CD4-positive, alpha-beta memory T cell (primary cell): Measurements from ENCODE around the gene TMEM204. TPM values are rescaled to one million over a fixed set of nuclear protein-coding genes. Genes with fewer than 3 reads are reported as not detected.

Experiments used
- CTCF ChIA-PET: fragments of 350-600 bp; sonication (Branson Sonifier 250); formaldehyde crosslinking; loops from one replicate; lab custom pipeline; 2021; ENCODE audit warnings: inconsistent platforms; ENCODE audit not compliant: partially characterized antibody; lab: Charles Lee
- POLR2A ChIA-PET: fragments of 350-600 bp; sonication (Branson Sonifier 250); formaldehyde crosslinking; loops from one replicate; lab custom pipeline; 2021; ENCODE audit not compliant: partially characterized antibody; lab: Charles Lee
- DNase-seq, 5 donors: peaks; one replicate each; pipeline versions ENCODE4 v3.0.0 to v3.0.0-alpha.2; 2020 to 2022; ENCODE audit warnings: mixed read lengths in 1 of 5
- H3K27ac ChIP-seq: one replicate; pipeline ENCODE4 v1.7.0; 2013; ENCODE audit warnings: low read depth, low read length
- H3K27me3 ChIP-seq: 2 replicates; pipeline ENCODE4 v1.7.0; 2013; ENCODE audit warnings: mild to moderate bottlenecking, low read length, moderate library complexity; ENCODE audit not compliant: insufficient read depth
- H3K36me3 ChIP-seq: 2 replicates; pipeline ENCODE4 v1.7.0; 2013; ENCODE audit warnings: mild to moderate bottlenecking, low read length, moderate library complexity; ENCODE audit not compliant: insufficient read depth
- H3K4me1 ChIP-seq: 2 replicates; pipeline ENCODE4 v1.7.0; 2013; ENCODE audit warnings: mild to moderate bottlenecking, low read length, moderate library complexity; ENCODE audit not compliant: insufficient read depth
- H3K4me3 ChIP-seq, 2 donors: one replicate each; pipeline ENCODE4 v1.7.0; 2013; ENCODE audit warnings: low read length in 2 of 2, mild to moderate bottlenecking in 1 of 2
- H3K9me3 ChIP-seq, 2 donors: one replicate each; pipeline ENCODE4 v1.7.0; 2013; ENCODE audit warnings: low read length in 2 of 2, control low read depth in 1 of 2; ENCODE audit not compliant: control insufficient read depth in 1 of 2
- H3K27ac Mint-ChIP-seq, 7 donors: one replicate each; pipeline ENCODE4 v1.8.0; 2020 to 2021; ENCODE audit warnings: mixed read lengths in 7 of 7, mild to moderate bottlenecking in 6 of 7, inconsistent platforms in 3 of 7, moderate library complexity in 3 of 7
- H3K27me3 Mint-ChIP-seq, 2 donors: one replicate each; pipeline ENCODE4 v1.8.0; 2020 to 2021; ENCODE audit warnings: mixed read lengths in 2 of 2
- H3K36me3 Mint-ChIP-seq, 2 donors: one replicate each; pipeline ENCODE4 v1.8.0; 2020 to 2021; ENCODE audit warnings: mixed read lengths in 2 of 2, inconsistent platforms in 1 of 2, mild to moderate bottlenecking in 1 of 2
- H3K4me1 Mint-ChIP-seq, 4 donors: one replicate each; pipeline ENCODE4 v1.8.0; 2020 to 2021; ENCODE audit warnings: mixed read lengths in 4 of 4, mild to moderate bottlenecking in 1 of 4
- H3K4me3 Mint-ChIP-seq, 8 donors: one replicate each; pipeline ENCODE4 v1.8.0; 2020 to 2021; ENCODE audit warnings: mixed read lengths in 8 of 8, mild to moderate bottlenecking in 7 of 8, moderate library complexity in 6 of 8, inconsistent platforms in 3 of 8
- H3K9me3 Mint-ChIP-seq, 8 donors: one replicate each; pipeline ENCODE4 v1.8.0; 2020 to 2021; ENCODE audit warnings: mixed read lengths in 8 of 8, mild to moderate bottlenecking in 5 of 8, inconsistent platforms in 3 of 8, moderate library complexity in 1 of 8
- intact Hi-C: fragments of 100-400 bp; cut with micrococcal nuclease; formaldehyde crosslinking; loops from one replicate; pipeline ENCODE4 v1.15.1; 2023
- polyA plus RNA-seq, 2 donors: library from polyadenylated mRNA; unstranded; fragments of 300-500 nt; fragmentation: Illumina TruSeq; gene quantifications; one replicate each; pipeline ENCODE4 v1.2.3, GENCODE V29; 2021
- total RNA-seq, 2 experiments: library from RNA; stranded (reverse); gene quantifications; one replicate each; pipeline ENCODE4 v1.2.3, GENCODE V29; 2021

Gene TMEM204
- total and polyA plus RNA-seq, 4 experiments from 2014 or later, result 95.9 to 125 (median 111) TPM

DNA sequence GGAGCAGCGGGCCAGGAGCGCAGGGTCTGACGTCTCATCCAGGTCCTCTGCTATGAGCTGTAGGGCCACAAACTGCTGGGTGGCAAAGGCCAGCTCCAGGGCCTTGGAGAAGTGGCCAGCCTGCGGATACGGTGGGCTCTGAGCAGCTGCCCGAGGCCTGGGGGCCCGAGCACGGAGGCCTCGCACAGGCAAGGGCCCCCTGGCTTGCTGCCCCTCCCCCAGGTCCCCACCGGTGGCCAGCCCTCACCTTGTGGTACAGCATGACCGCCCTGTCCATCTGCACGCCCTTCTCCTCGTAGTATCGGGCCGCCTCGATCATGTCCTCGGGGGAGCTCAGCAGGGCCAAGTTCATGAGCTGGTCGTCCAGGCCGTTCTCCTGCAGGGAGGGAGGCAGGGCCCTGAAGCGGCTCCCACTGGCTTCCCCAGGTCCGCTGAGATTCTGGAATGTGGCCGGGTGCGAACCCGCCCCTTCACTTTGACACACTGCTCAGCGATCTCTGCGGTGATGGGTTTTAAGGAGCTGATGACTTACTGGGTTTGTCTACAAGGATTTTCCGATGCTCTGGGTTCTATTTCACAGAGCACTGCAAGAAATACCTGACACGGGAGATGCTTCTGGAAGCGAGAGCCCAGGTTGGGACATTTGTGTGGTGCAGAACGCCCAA lies 9.8 kb upstream of the TMEM204 start:
- H3K36me3 ChIP-seq, result no peaks in the 10 kb centered on the region
- Mint-ChIP-seq H3K4me3 (peak overlapping the region in 1 of 8 donors; percentile 20), H3K27me3 (no peaks in the 10 kb centered on the region), H3K27ac (no peak overlapping the region), H3K36me3 (no peaks in the 10 kb centered on the region), H3K9me3 (no peaks in the 10 kb centered on the region), H3K4me1 (peaks cover 9 to 28% (median 20%) of the 10 kb centered on the region in 4 donors)
- CTCF ChIA-PET, result interaction anchor here (0.6 kb wide), 1 partner anchor 124 kb away, joined by 7 read pairs; no protein-coding TSS in a partner anchor
- intact Hi-C loops, result no loop called here
- no peak overlapping the region for H3K4me3 ChIP-seq
- no peaks in the 10 kb centered on the region for H3K9me3 ChIP-seq
- DNase-seq, result no peak
- no peaks in the 10 kb centered on the region for H3K27me3 ChIP-seq
- H3K27ac ChIP-seq, result no peak overlapping the region
- peaks cover 35% of the 10 kb centered on the region for H3K4me1 ChIP-seq
- POLR2A ChIA-PET, result interaction anchor here (0.5 to 1.3 kb wide), 3 partner anchors 10 to 94 kb away, joined by 3 to 5 read pairs (median 4); partner anchors contain the start of gene TMEM204

GRCh38 chr16:1524366-1524765 lies 9.1 kb upstream of the TMEM204 start:
- H3K36me3 Mint-ChIP-seq, result no peaks in the 10 kb centered on the region
- CTCF ChIA-PET, result interaction anchor here (0.6 kb wide), 1 partner anchor 124 kb away, joined by 7 read pairs; no protein-coding TSS in a partner anchor

DNA sequence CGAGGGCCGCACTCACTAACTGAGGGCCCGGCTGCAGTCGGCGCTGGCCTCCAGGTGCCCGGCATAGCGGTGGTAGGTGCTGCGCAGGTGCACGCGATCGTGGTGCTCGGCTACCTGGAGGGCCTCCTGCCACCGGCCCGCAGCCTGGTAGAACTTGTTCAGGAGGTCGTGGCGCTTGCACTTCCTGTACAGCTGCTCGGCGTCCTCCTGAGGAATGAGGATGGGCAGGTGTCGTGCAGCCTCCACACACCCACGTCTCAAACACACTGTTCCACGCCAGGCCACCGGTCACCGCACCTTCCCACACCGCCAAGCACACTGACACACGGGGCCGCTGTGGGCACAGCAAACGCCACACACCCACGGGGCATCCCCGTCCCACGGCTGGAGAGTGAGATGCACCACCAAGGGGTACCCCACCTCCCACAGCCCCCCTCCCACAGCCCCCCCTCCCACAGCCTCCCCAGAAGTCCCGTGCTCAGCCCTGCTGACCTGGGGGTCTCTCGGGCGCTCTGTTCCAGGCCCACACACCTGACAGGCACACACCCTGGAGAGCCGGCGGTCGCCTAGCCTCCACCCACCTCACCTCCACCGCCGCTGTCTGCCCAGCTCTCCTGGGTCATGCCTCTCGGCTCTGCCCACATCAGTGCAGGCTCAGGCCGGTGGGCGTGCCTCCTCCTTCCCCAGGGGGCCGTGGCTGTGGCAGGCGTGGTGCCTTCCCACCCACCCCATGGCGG lies 7.4 kb upstream of the TMEM204 start:
- Mint-ChIP-seq H3K27ac (peak overlapping the region; percentile 41 to 93 (median 87)), H3K4me3 (peak overlapping the region; percentile 44 to 78 (median 76)), H3K27me3 (no peaks in the 10 kb centered on the region), H3K36me3 (no peaks in the 10 kb centered on the region), H3K9me3 (no peaks in the 10 kb centered on the region), H3K4me1 (peaks cover 12 to 37% (median 27%) of the 10 kb centered on the region in 4 donors)
- DNase-seq, result peak in 3 of 5 donors; percentile 27 to 42 (median 29)
- Histone ChIP-seq H3K27ac (no peak overlapping the region), H3K27me3 (no peaks in the 10 kb centered on the region), H3K4me1 (peaks cover 35% of the 10 kb centered on the region), H3K9me3 (no peaks in the 10 kb centered on the region), H3K4me3 (no peak overlapping the region), H3K36me3 (no peaks in the 10 kb centered on the region)
- CTCF ChIA-PET, result interaction anchor here (1.1 kb wide), 1 partner anchor 11 kb away, joined by 3 read pairs; no protein-coding TSS in a partner anchor
- intact Hi-C loops, result loop anchor here (5.0 kb wide), 1 partner anchor 181 kb away; the partner anchor contains the start of gene MAPK8IP3
- POLR2A ChIA-PET, result interaction anchor here (1.0 to 3.2 kb wide), 4 partner anchors 8 to 36 kb away, joined by 3 to 30 read pairs (median 3); partner anchors contain the start of genes TELO2 and TMEM204

More at GRCh38 chr16:1524366-1524765, 9.1 kb upstream of the TMEM204 start:
- Mint-ChIP-seq H3K9me3 (no peaks in the 10 kb centered on the region), H3K4me1 (peaks cover 10 to 33% (median 21%) of the 10 kb centered on the region in 4 donors), H3K4me3 (peak overlapping the region in 1 of 8 donors; percentile 20), H3K27ac (no peak overlapping the region), H3K27me3 (no peaks in the 10 kb centered on the region)
- Histone ChIP-seq H3K27me3 (no peaks in the 10 kb centered on the region), H3K36me3 (no peaks in the 10 kb centered on the region), H3K9me3 (no peaks in the 10 kb centered on the region), H3K27ac (no peak overlapping the region), H3K4me1 (peaks cover 35% of the 10 kb centered on the region), H3K4me3 (no peak overlapping the region)
- POLR2A ChIA-PET, result interaction anchor here (1.0 to 1.3 kb wide), 3 partner anchors 9 to 19 kb away, joined by 3 to 5 read pairs (median 4); partner anchors contain the start of gene TMEM204
- no peak for DNase-seq
- intact Hi-C loops, result no loop called here

DNA sequence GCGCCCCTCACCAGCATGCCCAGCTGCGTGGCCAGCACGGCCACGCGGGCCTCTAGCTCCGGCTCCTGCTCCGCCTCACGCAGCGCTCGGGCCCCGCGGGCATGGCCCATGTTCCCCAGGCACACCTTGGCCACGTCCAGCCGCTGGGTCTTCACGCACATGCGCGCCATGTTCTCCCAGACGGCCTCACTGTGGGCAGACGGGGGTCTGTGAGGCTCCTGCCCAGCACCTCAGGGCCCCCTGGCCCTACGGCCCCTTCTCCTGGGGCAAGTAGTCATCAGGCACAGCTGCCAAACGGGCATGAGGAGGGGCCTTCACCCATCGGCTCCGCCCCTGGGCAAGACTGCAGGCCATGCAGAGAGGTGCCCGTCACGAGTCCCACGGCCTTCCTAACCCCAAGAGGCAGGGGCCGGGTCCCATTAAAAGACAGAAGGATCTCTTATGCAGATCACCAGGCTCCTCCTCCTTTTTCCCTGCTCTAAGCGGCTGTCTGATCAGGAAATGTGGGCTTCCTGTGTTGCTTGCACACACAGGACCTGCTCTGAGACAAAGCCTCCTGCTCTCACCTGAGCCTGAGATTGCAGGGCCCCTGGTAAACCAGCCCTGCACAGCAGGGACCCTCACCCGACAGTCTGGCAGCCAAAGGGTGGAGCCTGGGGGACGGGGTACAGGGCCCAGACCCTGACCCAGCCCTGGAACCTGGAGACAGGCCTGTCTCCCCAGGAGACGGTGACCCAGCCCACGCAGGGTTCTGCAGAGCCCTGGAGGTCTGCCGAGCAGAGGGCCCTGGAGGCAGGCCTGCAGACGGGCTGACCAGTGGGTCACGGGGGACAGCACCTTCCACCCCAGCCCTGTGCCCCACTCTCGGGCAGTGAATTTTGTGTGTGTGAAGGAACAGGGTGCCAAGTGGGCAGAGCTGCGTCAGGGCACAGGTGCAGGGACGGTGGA lies 6.6 kb upstream of the TMEM204 start:
- Mint-ChIP-seq H3K9me3 (no peaks in the 10 kb centered on the region), H3K27me3 (no peaks in the 10 kb centered on the region), H3K4me3 (peak overlapping the region; percentile 32 to 79 (median 66)), H3K4me1 (peaks cover 12 to 37% (median 27%) of the 10 kb centered on the region in 4 donors), H3K27ac (peak overlapping the region; percentile 48 to 83 (median 76)), H3K36me3 (no peaks in the 10 kb centered on the region)
- peak overlapping the region in 1 of 2 donors; percentile 43 for H3K4me3 ChIP-seq
- peaks cover 35% of the 10 kb centered on the region for H3K4me1 ChIP-seq
- peak; percentile 30 to 57 (median 47) for DNase-seq
- H3K36me3 ChIP-seq, result no peaks in the 10 kb centered on the region
- POLR2A ChIA-PET, result interaction anchor here (1.0 to 3.2 kb wide), 4 partner anchors 10 to 35 kb away, joined by 3 to 30 read pairs (median 4); partner anchors contain the start of gene TELO2
- intact Hi-C loops, result loop anchor here (5.0 kb wide), 1 partner anchor 180 kb away; the partner anchor contains the start of gene MAPK8IP3
- H3K9me3 ChIP-seq, result no peaks in the 10 kb centered on the region
- no peaks in the 10 kb centered on the region for H3K27me3 ChIP-seq
- CTCF ChIA-PET, result no interaction called here
- H3K27ac ChIP-seq, result peak overlapping the region; percentile 4

- Histone ChIP-seq H3K9me3 (no peaks in the 10 kb centered on the region), H3K36me3 (no peaks in the 10 kb centered on the region), H3K4me1 (peaks cover 46% of the 10 kb centered on the region), H3K27me3 (no peaks in the 10 kb centered on the region), H3K4me3 (no peak overlapping the region), H3K27ac (no peak overlapping the region)
- peak overlapping the region; percentile 43 to 91 (median 83) for H3K27ac Mint-ChIP-seq
- H3K27me3 Mint-ChIP-seq, result no peaks in the 10 kb centered on the region
- ChIA-PET POLR2A (interaction anchor here (1.2 to 3.2 kb wide), 2 partner anchors 9 to 30 kb away, joined by 4 to 30 read pairs; no protein-coding TSS in a partner anchor), CTCF (no interaction called here)
- DNase-seq, result no peak
- no peaks in the 10 kb centered on the region for H3K36me3 Mint-ChIP-seq
- no peaks in the 10 kb centered on the region for H3K9me3 Mint-ChIP-seq
- H3K4me3 Mint-ChIP-seq, result peak overlapping the region in 5 of 8 donors; percentile 59 to 76 (median 67)
- intact Hi-C loops, result loop anchor here (5.0 kb wide), 1 partner anchor 179 kb away; the partner anchor contains the start of gene MAPK8IP3
- H3K4me1 Mint-ChIP-seq, result peaks cover 16 to 43% (median 28%) of the 10 kb centered on the region in 4 donors
These were observed 5.3 kb upstream of the TMEM204 start for GRCh38 chr16:1527836-1528811.
